Liver (tissue), 9 donors: ENCODE data around the gene ATP5F1D. TPM values are rescaled to one million over a fixed set of nuclear protein-coding genes. Genes with fewer than 3 reads are reported as not detected.

ENCODE experiments used
- DNase-seq: peaks from one replicate; pipeline ENCODE4 v3.0.0-alpha.2; 2017; ENCODE audit warnings: low spot score
- H3K27ac ChIP-seq, 2 donors: one replicate each; pipeline ENCODE4 v1.7.0; 2013; ENCODE audit warnings: inconsistent platforms in 2 of 2, low read length in 2 of 2, control low read depth in 1 of 2, low read depth in 1 of 2, mild to moderate bottlenecking in 1 of 2
- H3K27me3 ChIP-seq, 4 donors: one replicate each; pipeline versions ENCODE4 v1.6.1 to v1.7.0; 2013; ENCODE audit warnings: low read length in 3 of 4, inconsistent platforms in 1 of 4, mild to moderate bottlenecking in 1 of 4, moderate library complexity in 1 of 4; ENCODE audit not compliant: control insufficient read depth in 4 of 4, insufficient read depth in 4 of 4
- H3K36me3 ChIP-seq, 4 donors: one replicate each; pipeline versions ENCODE4 v1.6.1 to v1.7.0; 2013; ENCODE audit warnings: low read length in 3 of 4, mild to moderate bottlenecking in 3 of 4, low read depth in 1 of 4, moderate library complexity in 1 of 4; ENCODE audit not compliant: control insufficient read depth in 4 of 4, insufficient read depth in 3 of 4
- H3K4me1 ChIP-seq, 4 donors: one replicate each; pipeline versions ENCODE4 v1.6.1 to v1.7.0; 2013; ENCODE audit warnings: low read length in 3 of 4, mild to moderate bottlenecking in 3 of 4, moderate library complexity in 1 of 4; ENCODE audit not compliant: control insufficient read depth in 4 of 4, insufficient read depth in 4 of 4
- H3K4me3 ChIP-seq, 3 donors: one replicate each; pipeline versions ENCODE4 v1.6.1 to v1.7.0; 2013; ENCODE audit warnings: low read length in 3 of 3, control low read depth in 1 of 3, low read depth in 1 of 3, mild to moderate bottlenecking in 1 of 3
- H3K9ac ChIP-seq, 2 donors: one replicate each; pipeline ENCODE4 v1.7.0; 2013; ENCODE audit warnings: low read length in 2 of 2, mild to moderate bottlenecking in 2 of 2, moderate library complexity in 2 of 2, control low read depth in 1 of 2, low read depth in 1 of 2
- H3K9me3 ChIP-seq, 4 donors: one replicate each; pipeline versions ENCODE4 v1.6.1 to v1.7.0; 2013; ENCODE audit warnings: low read length in 3 of 4; ENCODE audit not compliant: control insufficient read depth in 4 of 4
- ATF3 ChIP-seq: IDR thresholded peaks from 2 replicates; pipeline ENCODE4 v1.6.1; 2016; ENCODE audit warnings: antibody characterized with exemption
- CTCF ChIP-seq: fragments of 150-350 bp; IDR thresholded peaks from 2 replicates; pipeline ENCODE4 v1.5.1; 2017; ENCODE audit warnings: improper control_type of control experiment, low read depth, low read length; ENCODE audit not compliant: missing input control
- EGR1 ChIP-seq, 2 donors: IDR thresholded peaks; 2 replicates each; pipeline ENCODE4 v1.6.1; 2016 to 2018; ENCODE audit warnings: antibody characterized with exemption in 2 of 2, low read depth in 2 of 2
- FOXA1 ChIP-seq: IDR thresholded peaks from 2 replicates; pipeline ENCODE4 v1.6.1; 2016; ENCODE audit warnings: antibody characterized with exemption
- FOXA2 ChIP-seq: IDR thresholded peaks from 2 replicates; pipeline ENCODE4 v1.6.1; 2016; ENCODE audit warnings: antibody characterized with exemption
- GABPA ChIP-seq, 2 donors: IDR thresholded peaks in 1 of 2; conservative IDR thresholded peaks in 1 of 2; 2 replicates each; pipeline ENCODE4 v1.6.1; 2016; ENCODE audit warnings: antibody characterized with exemption in 2 of 2, mild to moderate bottlenecking in 1 of 2, moderate library complexity in 1 of 2
- HNF4A ChIP-seq, 2 donors: conservative IDR thresholded peaks; 2 replicates each; pipeline ENCODE4 v1.6.1; 2016; ENCODE audit warnings: antibody characterized with exemption in 2 of 2, mild to moderate bottlenecking in 2 of 2
- HNF4G ChIP-seq: IDR thresholded peaks from 2 replicates; pipeline ENCODE4 v1.6.1; 2016; ENCODE audit warnings: antibody characterized with exemption
- JUND ChIP-seq, 2 donors: IDR thresholded peaks; 2 replicates each; pipeline ENCODE4 v1.6.1; 2016; ENCODE audit warnings: antibody characterized with exemption in 2 of 2
- MAX ChIP-seq: IDR thresholded peaks from 2 replicates; pipeline ENCODE4 v1.6.1; 2016; ENCODE audit warnings: antibody characterized with exemption
- NR2F2 ChIP-seq: IDR thresholded peaks from 2 replicates; pipeline ENCODE4 v1.6.1; 2016; ENCODE audit warnings: antibody characterized with exemption
- RAD21 ChIP-seq, 2 donors: IDR thresholded peaks; 2 replicates each; pipeline ENCODE4 v1.6.1; 2016; ENCODE audit warnings: antibody characterized with exemption in 2 of 2, mild to moderate bottlenecking in 2 of 2
- REST ChIP-seq: IDR thresholded peaks from 2 replicates; pipeline ENCODE4 v1.6.1; 2016; ENCODE audit warnings: antibody characterized with exemption, mild to moderate bottlenecking
- RXRA ChIP-seq, 2 donors: IDR thresholded peaks; 2 replicates each; pipeline ENCODE4 v1.6.1; 2017 to 2018; ENCODE audit warnings: antibody characterized with exemption in 2 of 2, mild to moderate bottlenecking in 1 of 2
- SP1 ChIP-seq: IDR thresholded peaks from 2 replicates; pipeline ENCODE4 v1.6.1; 2018; ENCODE audit warnings: antibody characterized with exemption, mild to moderate bottlenecking
- TAF1 ChIP-seq: conservative IDR thresholded peaks from 2 replicates; pipeline ENCODE4 v1.6.1; 2016; ENCODE audit warnings: antibody characterized with exemption, mild to moderate bottlenecking
- YY1 ChIP-seq: IDR thresholded peaks from 2 replicates; pipeline ENCODE4 v1.6.1; 2016; ENCODE audit warnings: antibody characterized with exemption, mild to moderate bottlenecking
- ZBTB33 ChIP-seq: IDR thresholded peaks from 2 replicates; pipeline ENCODE4 v1.6.1; 2016; ENCODE audit warnings: antibody characterized with exemption
- WGBS: extraction: QIAGEN DNeasy Blood & Tissue Kit; methylation state at CpG from one replicate; pipeline ENCODE4 v1.1.7; 2013; 5-methylcytosine and 5-hydroxymethylcytosine counted together
- polyA plus RNA-seq, 2 donors: library from polyadenylated mRNA; stranded (reverse) in 1 of 2; unstranded in 1 of 2; fragments of 200-250 nt in 1 of 2; fragments of >200 nt in 1 of 2; fragmentation: Nextera tagmentation in 1 of 2; extraction: Ambion mirVana in 1 of 2; gene quantifications; one replicate each; pipeline versions ENCODE4 v1.2.1 to v1.2.3, GENCODE V29; 2013 to 2015
- total RNA-seq, 2 donors: library from RNA; depleted of rRNA; stranded (reverse); fragments of >200 nt; gene quantifications; one replicate each; pipeline ENCODE4 v1.2.3, GENCODE V29; 2014
- donor health status: healthy.
- donor health status: healthy.
- donor health status: healthy.
- donor health status: healthy.
- donor health status: healthy.

ATP5F1D gene
- total and polyA plus RNA-seq, 4 donors = 20.2 to 315 (median 145) TPM

- DNase-seq = no peak
- H3K36me3 ChIP-seq = peaks cover 0 to 5% (median 4%) of the 10 kb centered on the region in 4 donors
- no peaks in the 10 kb centered on the region for H3K27me3 ChIP-seq
- TF ChIP-seq NR2F2 (peak; percentile 90), ZBTB33 (no peak), EGR1 (IDR thresholded peaks at IDR 0.05; ENCODE audit: low read depth in 2 of 2) (peak in 1 of 2 donors; percentile 50), HNF4G (peak; percentile 73), MAX (no peak), SP1 (peak; percentile 67), REST (no peak), RXRA (IDR thresholded peaks at IDR 0.05) (peak; percentile 97 to 98), HNF4A (conservative IDR thresholded peaks at IDR 0.05) (peak; percentile 91 to 92), RAD21 (IDR thresholded peaks at IDR 0.05) (peak in 1 of 2 donors; percentile 27), ATF3 (no peak), FOXA2 (no peak), CTCF (no peak), TAF1 (no peak), FOXA1 (no peak), JUND (IDR thresholded peaks at IDR 0.05) (peak in 1 of 2 donors; percentile 25), GABPA (IDR thresholded peaks at IDR 0.05 in 1 of 2, conservative IDR thresholded peaks at IDR 0.05 in 1 of 2) (no peak), YY1 (peak; percentile 43)
- H3K9ac ChIP-seq = peak overlapping the region in 1 of 2 donors; percentile 30
- H3K4me1 ChIP-seq = peaks cover 15 to 51% (median 35%) of the 10 kb centered on the region in 4 donors
- H3K27ac ChIP-seq = peak overlapping the region; percentile 82 to 90
- peak overlapping the region; percentile 27 to 55 (median 54) for H3K4me3 ChIP-seq
- WGBS = 23% methylated on average over 29 of the region's 29 CpGs
- H3K9me3 ChIP-seq = no peaks in the 10 kb centered on the region
These were observed 41.8 kb downstream of the ATP5F1D start for GRCh38 chr19:1283207-1283916.
